ENCODE data around the gene GLYR1.

DNA sequence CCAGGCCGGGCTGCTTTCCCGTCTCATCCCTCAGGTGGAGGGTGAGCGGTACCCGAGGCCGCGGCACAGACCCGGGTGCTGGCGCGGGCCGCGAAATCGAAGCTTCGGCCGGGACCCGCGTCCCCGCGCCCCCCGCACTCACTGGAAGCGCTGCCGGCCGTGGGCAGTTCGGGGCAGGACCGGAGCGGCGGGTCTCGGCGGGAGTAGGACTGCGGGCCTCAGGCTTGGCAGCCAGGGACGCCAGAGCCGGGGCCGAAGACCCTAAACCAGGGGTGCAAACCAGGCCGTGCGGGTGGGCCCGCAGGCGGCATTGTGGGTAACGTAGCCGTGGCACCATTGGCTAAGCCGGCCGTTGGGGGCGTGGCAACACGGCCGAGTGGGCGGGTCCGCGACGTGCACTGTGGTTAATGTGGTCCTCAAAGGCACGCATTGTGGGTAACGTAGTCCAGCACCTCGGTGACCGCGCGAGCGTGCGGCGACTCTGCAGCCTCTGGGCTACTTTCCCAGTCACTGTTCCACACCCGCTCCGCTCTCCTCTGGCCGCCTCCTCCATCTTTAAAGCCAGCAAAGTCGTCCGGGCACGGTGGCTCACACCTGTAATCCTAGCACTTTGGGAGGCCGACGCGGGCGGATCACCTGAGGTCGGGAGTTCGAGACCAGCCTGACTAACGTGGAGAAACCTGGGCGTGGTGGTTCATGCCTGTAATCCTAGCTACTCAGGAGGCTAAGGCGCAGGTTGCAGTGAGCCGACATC is 80.0 kb downstream of the GLYR1 start, which contains the start of gene ZNF500:
- TF ChIP-seq, protein P1, sequence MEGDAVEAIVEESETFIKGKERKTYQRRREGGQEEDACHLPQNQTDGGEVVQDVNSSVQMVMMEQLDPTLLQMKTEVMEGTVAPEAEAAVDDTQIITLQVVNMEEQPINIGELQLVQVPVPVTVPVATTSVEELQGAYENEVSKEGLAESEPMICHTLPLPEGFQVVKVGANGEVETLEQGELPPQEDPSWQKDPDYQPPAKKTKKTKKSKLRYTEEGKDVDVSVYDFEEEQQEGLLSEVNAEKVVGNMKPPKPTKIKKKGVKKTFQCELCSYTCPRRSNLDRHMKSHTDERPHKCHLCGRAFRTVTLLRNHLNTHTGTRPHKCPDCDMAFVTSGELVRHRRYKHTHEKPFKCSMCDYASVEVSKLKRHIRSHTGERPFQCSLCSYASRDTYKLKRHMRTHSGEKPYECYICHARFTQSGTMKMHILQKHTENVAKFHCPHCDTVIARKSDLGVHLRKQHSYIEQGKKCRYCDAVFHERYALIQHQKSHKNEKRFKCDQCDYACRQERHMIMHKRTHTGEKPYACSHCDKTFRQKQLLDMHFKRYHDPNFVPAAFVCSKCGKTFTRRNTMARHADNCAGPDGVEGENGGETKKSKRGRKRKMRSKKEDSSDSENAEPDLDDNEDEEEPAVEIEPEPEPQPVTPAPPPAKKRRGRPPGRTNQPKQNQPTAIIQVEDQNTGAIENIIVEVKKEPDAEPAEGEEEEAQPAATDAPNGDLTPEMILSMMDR (optimal IDR thresholded peaks at IDR 0.05 in 1 of 3, IDR thresholded peaks at IDR 0.05 in 1 of 3, conservative IDR thresholded peaks at IDR 0.05 in 1 of 3; ENCODE audit: extremely low read depth in 1 of 3, insufficient read depth in 2 of 3, low read length in 3 of 3): no peak
- no peak for TF ChIP-seq EZH2 (IDR thresholded peaks at IDR 0.05; ENCODE audit: low read length)
